Measurements from ENCODE around the gene CHCHD5.

DNA sequence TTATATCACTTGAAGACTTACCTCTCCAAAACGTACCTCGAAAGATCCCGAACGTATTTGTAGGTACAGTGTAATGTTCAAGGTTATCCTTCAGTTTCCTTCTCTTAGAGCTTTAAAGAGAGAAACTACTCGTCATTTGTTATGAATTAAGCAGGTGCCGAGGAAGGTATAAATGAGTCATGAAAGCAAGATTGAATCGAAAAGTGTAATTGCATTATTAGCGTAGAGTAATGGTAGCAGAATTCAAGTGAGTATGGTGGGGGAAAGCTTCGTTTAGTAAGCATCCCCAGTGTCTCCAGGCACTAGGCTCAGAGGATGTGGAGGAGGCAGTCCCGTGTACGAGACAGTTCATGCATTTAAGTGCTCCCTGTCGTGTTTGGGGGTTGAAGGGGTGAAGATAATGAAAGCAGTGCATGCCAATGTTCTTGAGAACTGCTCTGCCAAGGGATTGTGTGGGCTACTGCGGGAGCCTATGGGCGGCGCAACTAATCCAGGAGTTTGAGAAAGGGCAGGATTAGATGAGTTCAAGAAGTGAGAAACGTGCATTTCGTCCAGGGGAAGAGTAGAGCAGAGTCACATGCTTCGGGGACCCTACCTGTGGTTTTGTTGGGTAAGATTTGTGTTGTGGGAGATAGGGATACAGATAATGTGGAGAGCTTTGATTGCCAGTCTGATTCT lies 41.3 kb upstream of the CHCHD5 start:
- TF ChIP-seq, protein P1, sequence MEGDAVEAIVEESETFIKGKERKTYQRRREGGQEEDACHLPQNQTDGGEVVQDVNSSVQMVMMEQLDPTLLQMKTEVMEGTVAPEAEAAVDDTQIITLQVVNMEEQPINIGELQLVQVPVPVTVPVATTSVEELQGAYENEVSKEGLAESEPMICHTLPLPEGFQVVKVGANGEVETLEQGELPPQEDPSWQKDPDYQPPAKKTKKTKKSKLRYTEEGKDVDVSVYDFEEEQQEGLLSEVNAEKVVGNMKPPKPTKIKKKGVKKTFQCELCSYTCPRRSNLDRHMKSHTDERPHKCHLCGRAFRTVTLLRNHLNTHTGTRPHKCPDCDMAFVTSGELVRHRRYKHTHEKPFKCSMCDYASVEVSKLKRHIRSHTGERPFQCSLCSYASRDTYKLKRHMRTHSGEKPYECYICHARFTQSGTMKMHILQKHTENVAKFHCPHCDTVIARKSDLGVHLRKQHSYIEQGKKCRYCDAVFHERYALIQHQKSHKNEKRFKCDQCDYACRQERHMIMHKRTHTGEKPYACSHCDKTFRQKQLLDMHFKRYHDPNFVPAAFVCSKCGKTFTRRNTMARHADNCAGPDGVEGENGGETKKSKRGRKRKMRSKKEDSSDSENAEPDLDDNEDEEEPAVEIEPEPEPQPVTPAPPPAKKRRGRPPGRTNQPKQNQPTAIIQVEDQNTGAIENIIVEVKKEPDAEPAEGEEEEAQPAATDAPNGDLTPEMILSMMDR (IDR thresholded peaks at IDR 0.05) = no peak
- no peak for TF ChIP-seq POLR2AphosphoS5 (IDR thresholded peaks at IDR 0.05; ENCODE audit: insufficient read depth in 1 of 2, low read depth in 1 of 2)

Measured in vagina (tissue), 2 donors.